SH-SY5Y (cell line): ENCODE measurements around the gene PPP2R5C.

Experiments used
- GATA2 ChIP-seq: IDR thresholded peaks from 2 replicates; pipeline ENCODE4 v1.6.1; 2011; ENCODE audit warnings: mild to moderate bottlenecking, low read depth, low read length
- GATA3 ChIP-seq: IDR thresholded peaks from 2 replicates; pipeline ENCODE4 v1.6.1; 2011; ENCODE audit warnings: low read depth, mild to moderate bottlenecking, low read length, moderate library complexity

GRCh38 chr14:101973356-101973755, 211.8 kb downstream of the PPP2R5C start:
- TF ChIP-seq GATA2 (no peak), GATA3 (no peak)
